GM19193 (cell line): ENCODE data around the gene EAPP.

Experiments used
- POLR2A ChIP-seq: IDR thresholded peaks from 4 replicates; pipeline ENCODE4 v1.6.1; 2011; ENCODE audit not compliant: insufficient read depth, insufficient read length; ENCODE audit errors: extremely low read depth

EAPP gene

DNA sequence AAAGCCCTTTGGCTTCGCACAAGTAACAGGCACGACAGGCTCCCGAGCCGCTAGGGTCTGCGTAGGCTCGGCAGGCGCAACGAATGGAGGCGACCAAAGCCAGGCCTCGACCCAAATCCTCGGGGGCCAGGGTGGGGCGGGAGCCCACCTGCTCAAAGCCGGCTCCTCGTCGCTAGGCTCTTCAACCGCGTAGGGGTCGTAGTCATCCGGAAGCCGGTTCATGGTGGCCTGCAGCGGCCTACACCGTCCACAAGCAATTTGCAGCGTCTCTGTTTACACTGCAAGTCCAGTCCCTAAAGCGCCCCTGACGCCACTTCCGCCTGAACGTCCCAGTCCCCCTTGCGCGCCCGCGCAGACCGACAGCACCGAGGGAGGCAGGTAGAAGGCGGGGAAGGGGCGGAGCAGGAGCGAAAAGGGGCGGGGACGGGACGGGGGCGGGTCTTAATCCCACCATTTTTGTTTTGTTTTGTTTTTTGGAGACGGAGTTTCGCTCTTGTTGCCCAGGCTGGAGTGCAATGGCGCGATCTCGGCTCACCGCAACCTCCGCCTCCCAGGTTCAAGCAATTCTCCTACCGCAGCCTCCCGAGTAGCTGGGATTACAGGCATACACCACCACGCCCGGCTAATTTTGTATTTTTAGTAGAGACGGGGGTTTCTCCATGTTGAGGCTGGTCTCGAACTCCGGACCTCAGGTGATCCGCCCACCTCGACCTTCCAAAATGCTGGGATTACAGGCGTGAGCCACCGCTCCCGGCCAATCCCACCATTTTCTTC, at the start of gene EAPP:
Gene EAPP (minus strand): TSS at position 295 of the 774 bp plus-strand sequence. CDS start 73 bp downstream, at position 222.
- peak; percentile 86 for TF ChIP-seq POLR2A

GRCh38 chr14:34583525-34583924, 44.0 kb upstream of the EAPP start:
- TF ChIP-seq POLR2A, result no peak

DNA sequence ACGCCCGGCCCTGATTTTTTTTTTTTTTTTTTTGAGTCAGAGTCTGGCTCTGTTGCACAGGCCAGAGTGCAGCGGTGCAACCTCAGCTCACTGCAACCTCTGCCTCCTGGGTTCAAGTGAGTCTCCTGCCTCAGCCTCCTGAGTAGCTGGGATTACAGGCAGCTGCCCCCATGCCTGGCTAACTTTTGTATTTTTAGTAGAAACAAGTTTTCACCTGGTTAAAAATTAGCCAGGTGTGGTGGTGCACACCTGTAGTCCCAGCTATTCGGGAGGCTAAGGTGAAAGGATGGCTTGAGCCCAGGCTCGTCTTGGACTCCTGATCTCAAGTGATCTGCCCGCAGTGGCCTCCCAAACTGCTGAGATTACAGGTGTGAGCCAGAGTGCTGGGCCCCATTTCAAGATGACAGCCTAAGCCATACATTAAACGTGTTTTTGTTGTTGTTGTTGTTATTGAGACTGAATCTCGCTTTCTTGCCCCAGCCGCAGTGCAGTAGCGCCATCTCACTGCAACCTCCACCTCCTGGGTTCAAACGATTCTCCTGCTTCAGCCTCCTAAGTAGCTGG, 42.7 kb upstream of the EAPP start:
- no peak for TF ChIP-seq POLR2A

- TF ChIP-seq POLR2A, result no peak
Observed at GRCh38 chr14:34580381-34580780, 40.9 kb upstream of the EAPP start.

DNA sequence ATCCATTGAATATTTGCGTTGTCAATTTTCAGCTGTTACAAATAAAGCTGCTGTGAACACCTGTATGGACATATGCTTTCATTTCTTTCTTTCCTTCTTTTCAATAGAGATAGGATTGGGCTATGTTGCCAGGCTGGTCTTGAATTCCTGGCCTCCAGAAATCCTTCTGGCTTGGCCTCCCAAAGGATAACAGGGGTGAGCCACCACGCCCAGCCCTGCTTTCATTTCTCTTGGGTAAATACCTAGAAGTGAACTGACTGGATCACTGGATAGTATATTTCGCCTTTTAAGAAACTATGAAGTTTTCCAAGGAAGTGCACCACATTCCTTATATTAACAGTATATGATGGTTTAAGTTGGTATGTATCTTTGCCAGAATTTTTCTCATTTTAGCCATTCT, 32.3 kb upstream of the EAPP start:
- no peak for TF ChIP-seq POLR2A

GRCh38 chr14:34569750-34570149, 30.2 kb upstream of the EAPP start:
- no peak for TF ChIP-seq POLR2A

DNA sequence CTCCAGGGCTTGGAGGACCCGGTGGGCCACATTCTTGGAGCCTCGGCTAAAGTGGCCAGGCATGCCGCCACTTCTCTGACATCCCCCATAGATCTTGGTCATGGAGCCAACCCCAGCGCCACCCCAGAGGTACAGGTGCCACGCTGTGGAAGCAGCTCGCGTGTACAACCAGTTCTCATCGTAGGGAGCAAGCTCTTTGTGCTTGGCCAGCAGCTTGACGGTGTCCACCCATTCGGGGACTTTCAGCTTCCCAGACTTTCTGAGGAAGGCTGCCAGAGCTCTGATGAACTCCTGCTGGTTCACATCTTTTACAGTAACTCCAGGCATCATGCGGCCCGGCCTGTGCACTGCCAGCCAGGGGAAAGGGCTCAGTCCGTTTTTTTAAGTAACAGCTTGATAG, 29.3 kb upstream of the EAPP start:
- TF ChIP-seq POLR2A, result no peak

DNA sequence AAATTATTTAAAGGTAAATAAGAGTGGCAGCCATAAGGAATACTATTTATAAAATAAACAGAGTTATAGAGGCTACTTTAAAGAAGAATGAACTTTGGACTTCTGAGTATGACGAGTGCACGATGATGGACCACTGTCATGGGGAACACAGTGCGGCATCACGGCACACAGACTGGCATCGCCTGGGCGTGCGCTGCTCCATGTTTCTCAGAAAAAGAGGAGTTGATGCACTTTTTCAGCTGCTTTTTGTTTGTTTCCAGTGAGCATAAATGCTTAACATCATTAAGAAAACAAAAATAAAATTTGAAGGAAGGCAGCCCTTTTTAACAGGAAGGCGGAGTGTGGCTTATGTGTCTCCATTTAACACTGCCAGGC, 23.3 kb upstream of the EAPP start:
- no peak for TF ChIP-seq POLR2A

- peak; percentile 17 for TF ChIP-seq POLR2A
Observed at GRCh38 chr14:34554540-34555250, 15.2 kb upstream of the EAPP start.

GRCh38 chr14:34548472-34548981, 9.0 kb upstream of the EAPP start:
- no peak for TF ChIP-seq POLR2A

- no peak for TF ChIP-seq POLR2A
Observed at GRCh38 chr14:34538871-34539406, 562 bp downstream of the EAPP start.

- TF ChIP-seq POLR2A, result no peak
Observed at GRCh38 chr14:34537677-34538009, 1.9 kb downstream of the EAPP start.

GRCh38 chr14:34536951-34537676, 2.4 kb downstream of the EAPP start:
- no peak for TF ChIP-seq POLR2A

DNA sequence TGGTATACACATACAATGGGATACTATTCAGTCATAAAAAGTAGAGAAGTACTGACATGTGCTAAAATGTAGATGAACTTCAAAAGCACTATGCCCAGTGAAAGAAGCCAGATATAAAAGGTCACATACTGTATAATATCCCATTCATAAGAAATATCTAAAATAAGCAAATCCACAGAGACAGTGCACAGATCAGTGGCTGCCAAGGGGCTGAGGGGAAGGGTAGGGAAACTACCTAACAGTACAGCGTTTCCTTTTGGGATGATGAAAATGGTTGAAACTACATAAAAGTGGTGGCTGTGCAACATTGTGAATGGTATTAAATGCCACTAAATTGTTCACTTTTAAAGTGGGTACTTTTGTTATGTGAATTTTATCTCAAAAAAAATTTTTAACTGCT, 11.9 kb downstream of the EAPP start:
- no peak for TF ChIP-seq POLR2A

DNA sequence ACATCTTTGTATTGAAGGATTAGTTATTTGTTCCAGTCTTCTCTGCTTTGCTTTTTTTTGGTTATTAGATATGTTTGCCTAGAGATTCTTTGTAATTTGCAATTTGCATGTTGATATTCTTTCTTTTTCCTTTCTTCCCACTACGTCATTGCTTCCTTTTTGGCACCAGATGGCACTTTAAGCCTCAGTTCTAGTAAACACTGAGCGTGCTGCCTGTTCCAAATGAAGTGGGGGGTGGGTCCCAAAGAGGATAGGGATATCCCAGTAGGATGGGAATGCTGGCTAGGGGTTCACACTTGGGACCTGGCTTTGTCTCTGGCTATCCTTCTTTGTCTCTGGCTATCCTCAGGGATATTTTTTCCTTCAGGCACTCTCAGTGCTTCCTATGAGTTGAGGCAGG, 17.0 kb downstream of the EAPP start:
- TF ChIP-seq POLR2A, result no peak
